ENCODE measurements around the gene AMMECR1L. TPM values are rescaled to one million over a fixed set of nuclear protein-coding genes. Genes with fewer than 3 reads are reported as not detected.
"Not testable (repeated sequence)": the region's sequence is repeated elsewhere in the genome, so short reads cannot be mapped to it uniquely, and the experiment has no call there.

AMMECR1L gene
- 10 to 100 TPM; 12.8 to 14.2 TPM for total RNA-seq

DNA sequence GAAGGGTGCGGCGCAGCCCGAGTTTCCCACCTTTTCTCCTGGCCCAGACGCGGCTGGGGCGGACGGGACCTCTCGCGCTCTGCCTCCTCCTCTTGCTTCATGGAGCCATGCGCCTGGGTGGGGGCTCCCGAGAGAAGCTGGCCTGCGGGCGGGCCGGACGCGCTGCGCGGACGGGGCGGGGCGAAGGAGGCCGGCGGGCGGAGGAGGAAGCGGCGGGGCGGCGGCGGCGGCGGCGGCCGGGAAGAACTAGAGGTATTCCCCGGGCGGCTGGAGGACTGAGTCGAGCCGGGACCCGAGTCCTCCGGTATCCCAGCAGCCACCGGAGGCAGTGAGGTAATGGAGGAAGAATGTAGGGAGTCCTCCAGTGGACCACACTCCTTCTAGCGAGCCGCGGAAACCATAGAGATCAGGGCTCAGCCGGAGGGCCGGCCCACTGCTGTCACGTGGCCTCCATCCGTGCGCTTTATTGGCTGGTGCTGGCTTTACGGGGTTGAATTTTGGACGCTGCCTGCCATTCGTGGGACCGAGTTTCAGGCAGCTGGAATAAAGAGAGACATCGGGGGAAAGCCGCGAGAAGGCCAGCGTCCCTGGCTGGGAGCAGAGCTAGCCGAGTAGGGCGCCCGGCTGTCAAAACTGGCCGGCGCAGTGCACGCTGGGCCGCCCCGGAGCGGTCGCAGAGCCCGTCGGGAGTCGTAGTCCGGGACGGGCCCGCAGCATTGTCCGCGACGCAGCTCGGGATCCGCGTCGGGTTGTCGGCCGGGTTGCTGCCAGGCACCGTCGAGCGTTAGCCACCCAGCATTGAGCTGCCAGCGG lies at the start of gene AMMECR1L:
Gene AMMECR1L, minus strand, starts transcription at position 177 of the 813 bp plus-strand sequence. CDS start 11,722 bp downstream, outside the sequence.
- CTCF ChIA-PET; H3K27me3 Mint-ChIP-seq; H3K9me3 Mint-ChIP-seq (ENCODE audit: low read depth): not testable (repeated sequence)
- Mint-ChIP-seq H3K27ac (peak within 1 kb of the TSS; percentile 85), H3K4me1 (peaks cover 47% of the 10 kb centered on the region), H3K4me3 (peak within 1 kb of the TSS; percentile 88), H3K36me3 (ENCODE audit: low read depth) (peaks cover 24% of the 10 kb centered on the region)
- DNase-seq (peak; percentile 83), ATAC-seq (peak; percentile 94)
- POLR2A ChIA-PET, result interaction anchor here (0.6 kb wide), 1 partner anchor 63 kb away, joined by 3 read pairs; no protein-coding TSS in a partner anchor
- intact Hi-C loops (cut with DNase I, micrococcal nuclease), result loop anchor here (2.0 to 10.0 kb wide), 5 partner anchors 75 to 361 kb away; partner anchors contain the start of genes IWS1 (in 1 of the 2), SFT2D3 (in 1 of the 2), UGGT1 (in 1 of the 2) and WDR33 (in 1 of the 2)

- H3K36me3 Mint-ChIP-seq (ENCODE audit: low read depth), result no peaks in the 10 kb centered on the region
- no peak overlapping the region for H3K4me3 Mint-ChIP-seq
- no peak overlapping the region for H3K27ac Mint-ChIP-seq
- DNase-seq (no peak), ATAC-seq (no peak)
- H3K4me1 Mint-ChIP-seq, result no peaks in the 10 kb centered on the region
- POLR2A ChIA-PET, result no interaction called here
- CTCF ChIA-PET, result no interaction called here
- no peaks in the 10 kb centered on the region for H3K27me3 Mint-ChIP-seq
- no peaks in the 10 kb centered on the region for H3K9me3 Mint-ChIP-seq (ENCODE audit: low read depth)
- intact Hi-C loops (cut with DNase I, micrococcal nuclease), result no loop called here
These were observed 49.6 kb upstream of the AMMECR1L start for GRCh38 chr2:127935337-127935736.

DNA sequence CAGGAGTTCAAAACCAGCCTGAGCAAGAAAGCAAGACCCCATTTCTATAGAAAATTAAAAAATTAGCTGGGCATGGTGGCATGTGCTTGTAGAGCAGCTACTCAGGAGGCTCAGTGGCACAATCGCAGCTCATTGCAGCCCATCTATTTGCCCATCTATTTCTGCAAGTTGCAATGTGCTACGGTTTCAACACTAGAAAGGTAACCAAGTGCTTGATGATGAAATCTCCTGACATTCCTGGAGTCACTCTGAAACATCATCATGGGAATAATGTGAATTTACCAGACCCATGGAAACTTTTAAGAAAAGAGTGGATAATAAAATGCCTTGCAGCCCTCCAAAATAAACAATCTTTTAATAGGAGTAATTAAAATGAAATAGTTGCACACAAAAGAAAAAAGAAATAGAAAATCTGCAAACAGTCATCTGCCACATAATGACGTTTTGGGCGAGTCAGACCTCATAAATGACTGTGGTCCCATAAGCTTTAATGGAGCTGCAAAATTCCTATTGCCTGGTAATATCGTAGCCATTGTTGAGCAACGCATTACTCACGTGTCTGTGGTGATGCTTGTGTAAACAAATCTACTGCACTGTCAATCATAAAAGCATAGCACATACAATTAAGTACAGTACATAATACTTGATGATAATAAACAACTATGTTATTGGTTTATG lies 46.6 kb upstream of the AMMECR1L start:
- ATAC-seq (no peak), DNase-seq (no peak)
- intact Hi-C loops (cut with DNase I, micrococcal nuclease), result no loop called here
- Mint-ChIP-seq H3K9me3 (ENCODE audit: low read depth) (no peaks in the 10 kb centered on the region), H3K27me3 (no peaks in the 10 kb centered on the region), H3K36me3 (ENCODE audit: low read depth) (no peaks in the 10 kb centered on the region), H3K27ac (no peak overlapping the region), H3K4me1 (peaks cover 3% of the 10 kb centered on the region), H3K4me3 (no peak overlapping the region)
- CTCF ChIA-PET, result interaction anchor here (0.8 to 0.9 kb wide), 2 partner anchors 73 to 161 kb away, joined by 3 read pairs; no protein-coding TSS in a partner anchor
- POLR2A ChIA-PET, result no interaction called here

DNA sequence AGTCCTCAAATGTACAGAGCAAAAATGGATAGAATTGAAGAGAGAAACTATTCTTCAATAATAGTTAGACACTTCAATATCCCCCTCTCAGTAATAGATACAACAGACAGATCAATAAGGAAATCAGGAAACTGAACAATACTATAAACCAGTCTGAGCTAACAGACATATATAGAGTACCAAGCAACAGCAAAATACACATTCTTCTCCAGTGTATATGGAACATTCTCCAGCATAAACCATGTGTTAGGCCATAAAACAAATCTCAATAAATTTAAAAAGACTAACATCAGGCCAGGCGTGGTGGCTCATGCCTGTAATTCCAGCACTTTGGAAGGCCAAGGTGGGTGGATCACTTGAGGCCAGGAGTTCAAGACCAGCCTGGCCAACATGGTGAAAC lies 43.7 kb upstream of the AMMECR1L start:
- intact Hi-C loops (cut with DNase I, micrococcal nuclease), result no loop called here
- H3K4me1 Mint-ChIP-seq, result peaks cover 3% of the 10 kb centered on the region
- H3K36me3 Mint-ChIP-seq (ENCODE audit: low read depth), result no peaks in the 10 kb centered on the region
- no peak overlapping the region for H3K4me3 Mint-ChIP-seq
- DNase-seq (no peak), ATAC-seq (no peak)
- H3K9me3 Mint-ChIP-seq (ENCODE audit: low read depth), result no peaks in the 10 kb centered on the region
- ChIA-PET CTCF (no interaction called here), POLR2A (no interaction called here)
- no peaks in the 10 kb centered on the region for H3K27me3 Mint-ChIP-seq
- H3K27ac Mint-ChIP-seq, result no peak overlapping the region

GRCh38 chr2:127927384-127927783 lies 41.6 kb upstream of the AMMECR1L start:
- DNase-seq (no peak), ATAC-seq (no peak)
- ChIA-PET CTCF (interaction anchor here (0.6 to 0.7 kb wide), 2 partner anchors 12 to 207 kb away, joined by 3 to 6 read pairs; no protein-coding TSS in a partner anchor), POLR2A (interaction anchor here (0.6 kb wide), 1 partner anchor 57 kb away, joined by 3 read pairs; no protein-coding TSS in a partner anchor)
- peaks cover 3% of the 10 kb centered on the region for H3K4me1 Mint-ChIP-seq
- intact Hi-C loops (cut with DNase I, micrococcal nuclease), result no loop called here
- no peaks in the 10 kb centered on the region for H3K36me3 Mint-ChIP-seq (ENCODE audit: low read depth)
- H3K9me3 Mint-ChIP-seq (ENCODE audit: low read depth), result no peaks in the 10 kb centered on the region
- no peaks in the 10 kb centered on the region for H3K27me3 Mint-ChIP-seq
- no peak overlapping the region for H3K27ac Mint-ChIP-seq
- no peak overlapping the region for H3K4me3 Mint-ChIP-seq

DNA sequence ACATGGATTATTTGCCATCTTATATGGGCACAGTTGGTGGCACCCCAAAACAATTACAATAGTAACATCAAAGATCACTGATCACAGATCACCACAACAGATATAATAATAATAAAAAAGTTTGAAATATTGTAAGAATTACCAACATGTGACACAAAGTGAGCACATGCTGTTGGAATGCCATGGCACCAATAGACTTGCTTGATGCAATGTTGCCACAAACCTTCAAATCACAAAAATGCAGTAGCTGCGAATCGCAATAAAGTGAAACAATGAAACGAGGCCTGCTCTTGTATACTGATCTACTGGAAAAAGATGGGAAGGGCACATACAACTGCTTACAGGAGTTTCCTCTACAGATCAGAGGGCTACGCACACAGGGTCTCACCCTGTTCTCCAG lies 32.2 kb upstream of the AMMECR1L start:
- H3K36me3 Mint-ChIP-seq (ENCODE audit: low read depth), result no peaks in the 10 kb centered on the region
- ATAC-seq (no peak), DNase-seq (no peak)
- H3K4me3 Mint-ChIP-seq, result no peak overlapping the region
- intact Hi-C loops (cut with DNase I, micrococcal nuclease), result no loop called here
- H3K4me1 Mint-ChIP-seq, result no peaks in the 10 kb centered on the region
- no peaks in the 10 kb centered on the region for H3K9me3 Mint-ChIP-seq (ENCODE audit: low read depth)
- POLR2A ChIA-PET, result no interaction called here
- H3K27me3 Mint-ChIP-seq, result no peaks in the 10 kb centered on the region
- CTCF ChIA-PET, result no interaction called here
- H3K27ac Mint-ChIP-seq, result no peak overlapping the region

DNA sequence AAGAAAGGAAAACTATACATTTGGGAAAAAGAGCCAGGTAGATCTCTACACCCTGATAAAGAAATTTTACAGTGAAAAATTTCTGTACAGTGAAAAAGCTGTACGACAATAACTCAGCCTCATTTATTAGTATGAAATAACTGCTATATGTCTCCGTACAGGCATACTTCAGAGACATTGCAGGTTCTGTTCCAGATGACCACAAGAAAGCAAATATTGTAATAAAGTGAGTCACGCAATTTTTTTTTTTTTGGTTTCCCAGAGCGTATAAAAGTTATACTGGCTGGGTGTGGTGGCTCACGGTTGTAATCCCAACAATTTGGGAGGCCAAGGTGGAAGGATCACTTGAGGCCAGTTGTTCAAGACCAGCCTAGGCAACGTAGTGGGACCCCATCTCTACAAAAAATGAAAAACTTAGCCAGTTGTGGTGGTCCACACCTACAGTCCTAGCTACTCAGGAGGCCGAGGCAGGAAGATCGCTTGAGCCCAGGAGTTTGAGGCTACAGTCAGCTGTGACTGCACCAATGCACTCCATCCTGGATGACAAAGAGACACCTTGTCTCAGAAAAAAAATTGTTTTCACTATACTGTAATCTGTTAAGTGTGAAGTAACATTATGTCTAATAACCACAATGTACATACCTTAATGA lies 28.2 kb upstream of the AMMECR1L start:
- POLR2A ChIA-PET, result no interaction called here
- ATAC-seq (no peak), DNase-seq (no peak)
- Mint-ChIP-seq H3K27ac (no peak overlapping the region), H3K4me3 (no peak overlapping the region), H3K27me3 (no peaks in the 10 kb centered on the region), H3K4me1 (no peaks in the 10 kb centered on the region), H3K9me3 (ENCODE audit: low read depth) (peaks cover 2% of the 10 kb centered on the region), H3K36me3 (ENCODE audit: low read depth) (no peaks in the 10 kb centered on the region)
- intact Hi-C loops (cut with DNase I, micrococcal nuclease), result no loop called here
- CTCF ChIA-PET, result no interaction called here

DNA sequence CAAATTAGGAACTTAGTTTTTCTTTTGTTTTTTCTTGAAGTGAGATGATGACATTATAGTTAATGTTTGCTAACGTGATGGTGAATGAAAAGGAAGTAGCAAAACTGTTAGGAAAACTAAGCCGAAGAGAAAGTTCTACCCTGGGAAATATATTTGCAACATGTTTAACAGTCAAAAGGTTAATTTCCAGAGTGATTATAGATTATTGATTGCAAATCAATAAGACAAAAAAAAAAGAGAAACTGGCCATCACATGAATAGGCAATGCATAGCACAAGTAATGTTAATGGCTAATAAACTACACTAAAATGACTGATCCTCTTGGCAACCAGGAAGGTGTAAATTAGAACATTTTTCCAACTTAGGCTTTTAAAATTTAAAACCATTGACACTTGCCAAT lies 26.0 kb upstream of the AMMECR1L start:
- intact Hi-C loops (cut with DNase I, micrococcal nuclease), result no loop called here
- Mint-ChIP-seq H3K4me3 (no peak overlapping the region), H3K27me3 (peaks cover 3% of the 10 kb centered on the region), H3K4me1 (no peaks in the 10 kb centered on the region), H3K36me3 (ENCODE audit: low read depth) (no peaks in the 10 kb centered on the region), H3K27ac (no peak overlapping the region), H3K9me3 (ENCODE audit: low read depth) (peaks cover 2% of the 10 kb centered on the region)
- CTCF ChIA-PET, result no interaction called here
- ATAC-seq (no peak), DNase-seq (no peak)
- POLR2A ChIA-PET, result no interaction called here

GRCh38 chr2:127910415-127910814 lies 24.7 kb upstream of the AMMECR1L start:
- DNase-seq (no peak), ATAC-seq (no peak)
- peaks cover 2% of the 10 kb centered on the region for H3K9me3 Mint-ChIP-seq (ENCODE audit: low read depth)
- H3K4me3 Mint-ChIP-seq, result no peak overlapping the region
- intact Hi-C loops (cut with DNase I, micrococcal nuclease), result no loop called here
- CTCF ChIA-PET, result no interaction called here
- no peak overlapping the region for H3K27ac Mint-ChIP-seq
- H3K27me3 Mint-ChIP-seq, result peaks cover 6% of the 10 kb centered on the region
- no peaks in the 10 kb centered on the region for H3K36me3 Mint-ChIP-seq (ENCODE audit: low read depth)
- H3K4me1 Mint-ChIP-seq, result no peaks in the 10 kb centered on the region
- POLR2A ChIA-PET, result no interaction called here

GRCh38 chr2:127909019-127909418 lies 23.3 kb upstream of the AMMECR1L start:
- no peaks in the 10 kb centered on the region for H3K4me1 Mint-ChIP-seq
- no peak for ATAC-seq
- no peak for DNase-seq
- no peak overlapping the region for H3K27ac Mint-ChIP-seq
- H3K27me3 Mint-ChIP-seq, result peaks cover 8% of the 10 kb centered on the region
- ChIA-PET CTCF (interaction anchor here (0.6 to 1.2 kb wide), 4 partner anchors 15 to 258 kb away, joined by 3 to 4 read pairs (median 3); no protein-coding TSS in a partner anchor), POLR2A (no interaction called here)
- intact Hi-C loops (cut with DNase I, micrococcal nuclease), result no loop called here
- H3K9me3 Mint-ChIP-seq (ENCODE audit: low read depth), result peaks cover 2% of the 10 kb centered on the region
- H3K36me3 Mint-ChIP-seq (ENCODE audit: low read depth), result no peaks in the 10 kb centered on the region
- no peak overlapping the region for H3K4me3 Mint-ChIP-seq

GRCh38 chr2:127907733-127908400 lies 22.1 kb upstream of the AMMECR1L start:
- POLR2A ChIA-PET; H3K4me1 Mint-ChIP-seq; H3K27ac Mint-ChIP-seq; H3K4me3 Mint-ChIP-seq; ATAC-seq; DNase-seq; H3K27me3 Mint-ChIP-seq; H3K9me3 Mint-ChIP-seq (ENCODE audit: low read depth); intact Hi-C loops (cut with DNase I, micrococcal nuclease); H3K36me3 Mint-ChIP-seq (ENCODE audit: low read depth): not testable (repeated sequence)
- CTCF ChIA-PET, result interaction anchor here (0.6 to 1.2 kb wide), 2 partner anchors 9 to 13 kb away, joined by 3 read pairs; no protein-coding TSS in a partner anchor
